Measurements from ENCODE around the gene TIMP3.

TIMP3 gene

DNA sequence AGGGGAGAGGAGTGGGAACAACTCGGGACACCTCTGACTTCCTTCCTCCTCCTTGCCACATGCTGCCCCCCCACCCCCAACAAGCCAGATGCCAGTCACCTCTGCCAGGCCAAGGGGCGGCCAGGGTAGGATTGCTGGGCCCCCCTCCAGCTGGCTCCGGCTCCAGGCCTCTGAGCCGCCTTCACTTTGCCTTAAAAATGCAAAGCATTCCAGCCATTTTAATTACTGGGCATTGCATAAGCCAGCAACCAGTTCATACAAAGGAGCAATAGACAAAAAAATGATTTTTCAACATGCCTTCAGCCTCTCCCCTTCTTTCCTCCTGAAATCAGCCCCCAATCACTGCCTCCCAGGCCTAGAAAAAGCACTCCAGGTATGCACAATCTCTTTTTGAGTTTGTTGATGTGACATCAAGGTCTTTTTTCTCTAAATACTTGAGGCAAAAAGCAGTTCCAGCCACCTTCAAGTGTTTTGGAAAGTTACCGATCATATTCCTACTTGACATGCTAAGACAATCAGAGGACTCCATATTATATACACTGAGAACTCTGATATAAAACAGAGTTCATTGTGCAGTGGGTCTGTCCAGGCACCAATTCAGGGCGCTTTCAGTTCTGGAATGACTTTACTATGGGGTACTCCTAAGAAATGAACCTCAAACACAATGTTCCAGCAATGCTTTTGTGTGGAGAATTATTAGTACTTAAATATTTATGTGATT, 12.4 kb upstream of the TIMP3 start:
- DNase-seq, result no peak

DNA sequence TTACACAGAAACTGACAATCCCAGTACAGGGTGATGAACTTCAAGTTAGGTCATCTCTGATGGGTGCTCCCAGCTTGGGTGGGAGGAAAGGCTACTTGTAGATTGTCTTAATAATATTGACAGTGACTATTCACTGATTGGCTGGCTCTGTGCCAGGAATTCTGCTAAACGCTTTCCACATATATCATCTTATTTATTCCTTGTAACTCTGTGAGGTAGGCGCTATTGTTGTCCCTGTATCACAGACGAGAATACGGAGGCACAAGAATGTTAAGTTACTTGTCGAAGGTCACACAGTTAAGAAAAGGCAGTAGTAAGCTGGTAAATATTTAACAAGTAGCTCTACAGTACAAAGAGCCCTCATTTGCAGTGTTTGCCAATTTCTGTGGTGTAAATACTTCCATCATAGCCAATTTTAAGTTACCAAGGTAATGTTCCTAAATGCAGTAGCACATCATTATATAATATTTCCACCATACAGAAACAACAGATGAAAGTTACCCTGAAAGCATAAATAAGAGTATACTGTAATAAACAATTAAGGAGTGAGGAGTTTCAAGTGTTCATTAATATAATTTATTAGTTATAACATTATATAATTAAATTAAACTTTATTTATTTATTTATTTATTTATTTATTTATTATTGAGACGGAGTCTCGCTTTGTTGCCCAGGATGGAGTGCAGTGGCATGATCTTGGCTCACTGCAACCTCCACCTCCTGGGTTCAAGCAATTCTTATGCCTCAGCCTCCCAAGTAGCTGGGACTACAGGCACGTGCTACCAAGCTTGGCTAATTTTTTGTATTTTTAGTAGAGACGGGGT, 11.5 kb upstream of the TIMP3 start:
- DNase-seq, result no peak

DNA sequence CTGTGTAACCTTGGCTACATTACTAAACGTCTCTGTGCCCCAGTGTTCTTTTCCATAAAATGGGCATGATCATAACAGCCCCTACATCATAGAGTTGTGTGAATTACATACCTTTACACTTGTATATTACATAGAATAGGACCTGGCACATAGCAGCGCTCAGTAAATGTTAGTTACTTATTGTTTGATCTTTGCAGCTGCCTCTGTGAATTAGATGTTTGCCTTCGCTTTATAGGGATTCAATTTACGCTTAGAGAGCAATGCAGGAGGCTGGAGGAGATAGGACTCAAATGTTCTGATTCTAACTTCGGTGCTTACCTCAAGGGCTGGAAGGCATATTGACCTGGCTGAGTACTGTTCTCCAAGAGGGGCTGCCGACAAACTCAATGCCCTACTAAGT, 10.4 kb upstream of the TIMP3 start:
- no peak for DNase-seq

DNA sequence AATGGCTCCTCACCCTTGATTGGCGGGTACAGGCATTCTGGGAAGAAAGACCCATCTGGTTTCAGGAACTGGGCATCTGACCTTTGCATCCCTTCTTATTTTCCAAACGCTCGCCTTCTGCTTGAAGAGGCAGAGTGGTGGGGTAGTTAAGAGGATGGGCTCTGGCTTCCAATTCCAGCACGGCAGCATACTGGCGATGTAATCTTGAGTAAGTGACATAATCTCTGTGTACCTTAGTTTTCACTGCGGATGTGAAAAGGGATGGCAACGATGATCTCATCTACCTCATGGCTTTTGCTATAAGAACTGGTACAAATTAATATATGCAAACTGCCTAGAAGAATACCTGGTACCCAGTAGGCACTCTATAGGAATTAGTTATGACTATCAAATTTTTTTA, 10.0 kb upstream of the TIMP3 start:
- DNase-seq, result no peak

DNA sequence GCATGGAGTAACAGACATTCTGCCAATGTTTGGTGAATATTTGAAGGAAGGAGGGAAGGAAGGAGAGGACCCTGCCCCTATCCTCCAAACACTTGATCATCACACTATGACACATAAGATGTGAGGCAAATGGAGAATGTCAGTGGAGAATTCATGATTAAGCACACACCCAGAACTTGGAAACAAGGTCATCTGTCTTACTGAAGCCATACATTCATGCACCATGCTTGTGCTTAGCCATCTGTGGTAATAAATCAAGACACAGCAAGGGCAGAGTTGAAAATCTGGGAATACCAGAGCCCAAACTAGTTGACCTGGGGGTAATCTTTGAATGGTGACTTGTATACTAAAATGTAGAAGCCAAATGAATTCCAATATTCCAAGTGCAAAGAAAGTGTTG, 7.9 kb upstream of the TIMP3 start:
- no peak for DNase-seq

DNA sequence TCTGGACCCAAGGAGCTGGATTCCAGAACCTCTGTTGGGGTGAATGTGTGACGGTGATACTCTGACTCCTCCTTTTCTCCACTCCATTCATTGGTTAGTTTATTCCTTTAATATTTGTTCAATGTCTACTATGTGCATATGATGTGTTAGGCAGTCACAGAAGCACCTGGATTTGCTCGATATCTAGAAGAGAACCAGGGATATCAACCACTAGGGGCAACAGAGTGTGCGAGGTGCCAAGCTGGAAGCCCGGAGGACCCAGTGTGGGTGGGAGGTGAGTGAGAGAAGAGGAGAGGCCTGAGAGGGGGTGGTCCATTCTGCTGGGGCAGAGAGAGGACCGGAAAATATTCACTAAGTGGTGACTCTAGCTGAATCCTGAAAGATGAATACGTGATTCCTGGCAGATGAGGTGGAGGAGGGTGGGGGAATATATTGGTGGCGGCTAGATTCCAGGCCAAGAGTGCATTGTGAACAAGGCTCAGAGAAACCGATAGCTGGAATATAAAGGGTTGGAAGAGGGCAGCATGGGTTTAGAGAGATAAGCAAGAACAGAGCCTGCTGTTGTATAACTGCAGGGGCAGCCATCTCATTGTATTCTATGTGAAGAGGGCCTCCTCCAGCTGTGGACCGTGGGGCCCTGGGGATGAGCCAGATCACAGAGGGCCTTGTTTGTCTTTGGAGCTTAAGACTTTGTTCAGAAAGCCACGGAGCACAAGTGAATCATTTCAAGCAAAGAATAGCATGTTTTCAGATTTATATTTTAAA, 6.9 kb upstream of the TIMP3 start:
- no peak for DNase-seq

DNA sequence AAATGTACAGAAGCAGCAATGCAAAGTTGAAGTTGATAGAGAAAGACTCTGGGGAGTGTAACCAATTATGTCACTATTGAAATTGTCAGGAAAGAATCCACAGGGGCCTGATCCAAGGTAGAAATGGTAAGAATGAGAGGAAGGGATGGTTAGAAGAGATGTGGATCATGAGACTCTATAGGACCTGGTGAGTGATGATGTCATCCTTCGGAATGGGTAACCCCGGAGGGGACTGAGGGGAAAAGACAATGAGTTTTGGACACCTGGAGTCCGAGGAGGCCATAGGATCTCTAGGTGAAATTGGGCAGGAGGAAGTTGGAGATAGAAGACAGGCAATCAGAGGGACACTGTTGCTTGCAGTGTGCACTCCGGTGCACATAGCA, 6.3 kb upstream of the TIMP3 start:
- no peak for DNase-seq

DNA sequence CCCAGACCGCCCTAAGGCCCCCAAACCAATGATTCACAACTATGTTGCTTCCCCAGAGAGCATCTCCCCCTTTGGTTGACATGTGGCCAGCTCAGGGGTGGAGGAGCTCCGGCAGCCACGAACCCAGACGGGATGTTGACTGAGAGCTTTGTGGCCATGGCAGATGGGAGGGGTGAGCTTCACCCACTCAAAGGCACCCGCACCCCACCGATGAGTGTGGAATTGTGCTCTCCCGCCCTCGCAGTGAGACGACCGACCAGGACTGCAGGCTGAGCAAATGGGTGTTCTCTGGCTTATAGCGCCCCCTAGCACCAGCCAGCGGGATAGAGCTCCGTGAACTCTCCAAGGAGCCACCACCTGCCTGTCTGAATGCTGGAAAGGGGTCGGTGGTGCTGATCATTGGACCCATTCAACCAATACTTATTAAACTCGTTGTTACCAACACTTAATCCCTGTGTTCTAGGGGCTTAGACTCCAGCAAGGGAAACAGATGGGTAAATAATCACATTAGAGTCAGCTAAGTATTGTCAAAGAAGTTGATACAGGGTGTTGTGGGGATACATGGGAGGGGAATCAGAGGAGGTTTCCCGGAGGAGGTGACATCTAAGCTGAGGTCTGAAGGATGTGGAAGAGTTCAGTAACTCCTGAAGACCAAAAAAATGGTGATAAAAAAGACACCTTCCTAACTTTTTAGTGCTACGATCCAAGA, 4.5 kb upstream of the TIMP3 start:
- DNase-seq, result peak; percentile 58

DNA sequence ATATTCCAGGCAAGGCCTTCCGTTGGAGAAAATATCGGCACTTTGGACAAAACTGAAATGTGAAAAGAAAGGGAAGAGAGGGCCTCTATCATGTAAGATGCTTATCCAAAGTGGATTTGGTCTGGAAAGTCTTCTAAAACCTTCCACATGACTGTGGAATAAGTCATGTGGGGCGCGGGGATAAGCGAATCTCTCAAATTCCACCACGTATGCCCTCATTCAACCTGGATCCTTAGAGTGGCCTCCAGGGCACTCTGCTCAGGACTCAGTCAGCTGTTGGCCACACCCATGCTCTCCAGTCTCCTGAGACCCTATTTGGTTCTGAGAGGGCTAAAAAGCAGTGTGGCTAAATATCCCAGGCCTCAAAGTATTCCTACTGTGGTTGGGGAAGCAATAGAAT, 2.0 kb upstream of the TIMP3 start:
- DNase-seq, result no peak

DNA sequence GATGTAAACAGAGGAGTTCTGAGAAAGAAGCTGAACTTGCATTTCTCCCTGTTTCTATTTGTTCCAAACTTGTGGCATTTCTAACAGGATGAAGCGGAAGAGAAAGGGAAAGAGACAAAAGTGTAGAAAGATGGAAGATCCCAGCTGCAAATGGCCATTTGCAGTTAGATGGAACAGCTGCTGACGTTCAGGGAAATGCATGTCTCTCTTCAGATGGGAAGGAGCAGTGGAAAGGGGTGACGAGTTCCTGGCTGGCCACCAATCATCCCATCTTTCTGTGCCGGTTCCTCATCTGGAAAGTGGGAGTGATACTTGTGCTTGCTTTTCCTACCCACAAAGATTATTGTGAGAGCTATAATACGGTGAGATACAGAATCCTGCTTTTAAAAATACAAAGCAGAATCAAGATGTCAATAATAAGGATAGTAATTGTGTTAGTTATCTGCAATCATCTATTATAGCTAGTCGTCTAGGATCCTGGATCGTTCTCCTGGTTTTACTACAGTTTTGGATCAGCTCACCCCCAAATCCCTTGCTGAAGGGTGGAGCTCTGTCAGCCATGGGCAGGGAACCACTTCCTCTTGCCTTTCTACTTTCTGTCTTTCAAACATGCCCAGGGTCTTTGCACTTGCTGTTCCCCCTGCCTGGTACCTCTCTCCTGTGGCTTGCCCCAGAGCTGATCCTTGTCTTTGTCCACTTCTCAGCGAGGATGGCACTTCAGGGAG, 1.2 kb upstream of the TIMP3 start:
- DNase-seq, result no peak

DNA sequence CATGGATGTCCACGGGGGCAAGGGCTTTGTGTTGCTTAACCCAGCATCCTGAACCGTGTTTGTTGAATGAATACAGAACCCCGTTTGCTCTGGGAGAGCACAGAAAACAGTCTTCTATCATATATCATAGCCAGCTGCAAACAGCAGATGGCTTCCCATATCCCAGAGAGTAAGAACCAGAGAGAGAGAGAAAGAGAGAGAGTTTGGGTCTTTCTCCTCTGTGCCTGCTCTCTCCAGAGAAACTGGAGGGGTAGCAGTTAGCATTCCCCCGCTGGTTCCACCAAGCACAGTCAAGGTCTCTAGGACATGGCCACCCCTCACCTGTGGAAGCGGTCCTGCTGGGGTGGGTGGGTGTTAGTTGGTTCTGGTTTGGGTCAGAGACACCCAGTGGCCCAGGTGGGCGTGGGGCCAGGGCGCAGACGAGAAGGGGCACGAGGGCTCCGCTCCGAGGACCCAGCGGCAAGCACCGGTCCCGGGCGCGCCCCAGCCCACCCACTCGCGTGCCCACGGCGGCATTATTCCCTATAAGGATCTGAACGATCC, 440 bp upstream of the TIMP3 start:
- no peak for DNase-seq

DNA sequence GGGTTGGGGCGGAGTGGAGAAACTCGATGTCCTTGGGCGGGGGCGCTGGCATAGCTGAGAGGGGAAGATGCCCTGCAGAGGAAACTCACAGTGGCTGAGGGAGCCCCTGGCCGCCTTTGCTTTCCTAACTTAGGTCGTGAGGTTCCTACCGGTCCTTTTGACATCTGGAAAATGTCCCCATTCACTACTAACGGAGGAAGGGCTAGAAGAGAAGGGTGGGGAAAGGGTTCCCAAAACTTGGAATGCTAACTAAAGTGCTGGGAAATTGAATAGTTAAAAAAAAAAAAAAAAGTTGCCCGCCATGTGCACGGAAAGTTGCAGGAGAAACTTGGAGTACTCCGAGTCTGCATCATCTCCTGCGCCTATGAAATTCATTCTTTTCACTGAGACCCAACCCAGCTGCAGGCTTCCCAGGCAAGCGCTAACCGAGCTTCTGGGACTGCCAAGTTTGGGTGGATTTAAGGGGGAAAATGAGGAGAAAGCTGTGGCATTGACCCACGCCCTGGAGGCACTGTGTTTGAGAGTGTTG, 796 bp downstream of the TIMP3 start:
- DNase-seq, result no peak

DNA sequence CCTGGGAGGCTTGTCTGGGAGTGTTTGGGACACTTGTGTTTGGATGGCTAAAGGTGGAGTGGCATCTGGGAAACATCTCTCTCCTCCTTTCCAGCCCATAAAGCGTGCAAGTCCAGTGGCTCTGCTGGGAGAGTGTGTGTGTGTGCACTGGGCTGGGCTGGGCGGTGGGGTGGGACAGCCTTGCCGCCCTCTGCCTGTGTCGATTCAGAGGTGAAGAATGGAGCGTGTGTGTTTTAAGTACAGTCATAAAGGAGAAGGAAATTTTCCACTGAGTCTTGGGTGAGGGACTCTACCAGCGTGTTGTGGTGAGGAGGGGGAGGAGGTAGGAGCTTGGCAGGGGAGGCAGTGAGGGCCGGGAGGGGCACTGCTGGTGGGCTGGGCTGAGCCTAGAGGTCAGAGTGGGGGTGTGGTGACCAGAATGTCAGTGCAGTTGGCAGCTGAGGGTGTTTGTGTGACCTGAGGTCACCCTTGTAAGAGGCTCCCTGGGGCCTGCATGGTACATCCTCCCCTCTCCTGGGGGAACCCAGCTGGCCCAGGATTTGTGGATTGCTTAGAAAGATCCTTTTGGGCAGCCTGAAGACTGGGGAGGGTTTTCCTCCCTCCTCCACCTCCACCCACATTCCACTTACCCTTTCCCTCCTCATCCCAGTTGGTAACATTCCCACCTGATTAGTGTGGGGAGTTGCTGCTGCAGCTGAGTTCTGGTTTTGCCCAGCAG, 1.7 kb downstream of the TIMP3 start:
- no peak for DNase-seq

DNA sequence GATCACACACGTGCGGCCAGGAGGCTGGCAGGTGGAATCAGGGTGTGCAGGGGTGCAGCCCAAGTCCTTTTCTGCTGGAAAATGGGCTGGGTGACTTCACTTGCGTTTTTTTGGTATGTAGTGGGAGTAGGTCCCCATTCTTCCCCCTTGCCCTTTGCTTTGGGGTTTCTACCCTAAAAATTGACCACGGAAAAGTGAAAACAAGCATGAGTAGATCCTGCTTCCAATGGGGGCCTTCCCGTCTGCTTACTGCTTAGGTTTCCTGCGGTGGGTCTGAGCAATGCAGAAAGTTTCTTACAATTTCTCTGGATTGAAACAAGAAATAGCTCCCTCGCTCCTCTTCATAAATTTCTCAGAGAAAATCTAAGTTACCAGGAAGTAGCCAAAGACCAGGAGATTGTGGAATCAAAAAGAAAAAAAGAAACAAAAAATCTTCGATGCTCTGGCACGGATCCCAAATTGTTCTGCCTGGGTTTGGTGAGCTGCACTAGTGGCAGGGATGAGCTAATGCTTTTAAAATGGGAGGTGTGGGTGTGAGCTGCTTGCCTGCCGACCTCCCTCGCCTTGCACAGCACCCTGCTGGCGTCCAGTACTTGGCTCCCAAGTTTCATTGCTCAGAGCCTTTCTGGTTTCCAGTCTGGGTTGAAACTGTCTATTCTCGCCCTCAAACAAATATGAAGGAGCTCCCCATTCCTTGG, 2.4 kb downstream of the TIMP3 start:
- DNase-seq, result no peak

DNA sequence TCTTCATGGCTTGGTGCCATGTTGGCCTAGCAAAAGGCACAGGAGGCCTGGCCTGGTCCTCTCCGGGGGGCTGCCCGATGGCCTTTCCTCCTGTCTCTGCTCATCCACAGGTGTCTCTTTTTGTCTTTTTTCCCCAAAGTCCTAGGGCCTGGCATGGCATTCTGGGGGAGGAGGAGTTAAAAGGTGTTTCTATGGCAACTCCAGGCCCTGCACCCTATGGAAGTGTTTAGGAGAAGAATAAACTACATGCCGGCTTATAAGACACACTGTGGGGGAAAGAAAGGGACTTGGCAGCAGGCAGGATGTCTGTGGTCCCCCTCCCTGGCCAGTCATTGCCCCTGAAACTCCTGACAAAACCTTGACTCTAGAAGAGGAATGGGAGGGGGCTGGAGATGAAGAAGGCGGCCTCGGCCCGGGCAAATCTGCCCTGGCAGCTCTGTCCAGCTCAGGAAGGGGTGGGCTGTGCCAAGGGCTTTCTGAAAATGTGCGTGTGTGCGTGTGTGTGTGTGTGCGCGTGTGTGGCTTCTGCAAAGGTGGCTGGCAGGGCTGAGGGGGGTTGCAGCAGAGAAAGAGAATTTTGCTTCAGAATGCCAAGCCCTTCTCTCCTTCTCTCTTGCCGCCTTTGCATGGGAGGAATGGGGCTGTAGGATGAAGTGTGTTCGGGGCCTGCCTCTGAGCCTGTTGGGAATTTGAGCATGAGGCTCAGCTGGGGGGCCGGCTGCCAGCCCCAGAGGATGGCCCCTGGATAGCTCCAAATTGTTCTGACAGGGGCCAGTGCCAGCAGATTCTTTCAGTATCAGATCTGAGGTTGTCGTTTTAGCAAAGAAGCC, 3.2 kb downstream of the TIMP3 start:
- DNase-seq, result no peak

DNA sequence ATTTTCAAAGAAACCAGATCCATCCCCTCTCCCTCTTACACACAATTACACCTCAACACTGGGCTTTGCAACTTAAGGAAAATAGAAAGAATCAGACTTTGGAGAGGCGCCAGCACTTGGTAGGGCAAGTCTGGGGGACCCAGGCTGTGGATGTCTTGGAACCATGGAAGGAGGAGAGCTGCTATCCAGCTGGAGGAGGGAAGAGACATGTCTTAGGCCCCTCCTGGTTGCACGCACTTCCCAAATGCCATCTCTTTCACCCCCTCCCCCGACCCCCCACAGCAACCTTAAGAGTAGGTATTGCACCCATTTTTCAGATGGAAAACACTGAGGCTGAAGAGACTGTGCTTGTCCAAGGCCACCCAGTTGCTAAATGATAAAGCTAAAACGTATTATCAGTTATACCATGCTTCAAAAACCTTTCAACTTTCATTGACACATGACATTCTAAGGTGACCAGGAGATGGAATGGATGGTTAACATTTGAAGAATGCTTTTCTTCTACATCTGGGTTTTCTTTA, 3.9 kb downstream of the TIMP3 start:
- DNase-seq, result no peak

DNA sequence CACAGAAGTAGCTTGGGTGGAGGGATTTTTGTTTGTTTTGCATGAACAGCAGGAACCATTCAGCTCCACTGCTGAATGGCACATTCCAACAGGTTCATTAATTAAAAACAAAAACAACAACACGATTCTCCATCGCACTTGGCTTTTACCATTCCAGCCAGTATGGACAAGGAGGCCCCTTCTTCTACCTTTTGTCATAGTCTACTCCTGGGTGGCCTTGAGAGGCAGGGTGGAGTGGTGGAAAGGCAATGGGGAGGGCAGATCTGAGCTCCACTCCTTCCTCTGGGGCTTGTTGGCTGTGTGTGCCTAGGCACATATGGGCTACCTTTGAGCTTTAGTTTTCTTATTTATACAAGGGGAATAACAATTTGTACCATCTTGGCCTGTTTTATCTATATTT, 4.8 kb downstream of the TIMP3 start:
- DNase-seq, result no peak

DNA sequence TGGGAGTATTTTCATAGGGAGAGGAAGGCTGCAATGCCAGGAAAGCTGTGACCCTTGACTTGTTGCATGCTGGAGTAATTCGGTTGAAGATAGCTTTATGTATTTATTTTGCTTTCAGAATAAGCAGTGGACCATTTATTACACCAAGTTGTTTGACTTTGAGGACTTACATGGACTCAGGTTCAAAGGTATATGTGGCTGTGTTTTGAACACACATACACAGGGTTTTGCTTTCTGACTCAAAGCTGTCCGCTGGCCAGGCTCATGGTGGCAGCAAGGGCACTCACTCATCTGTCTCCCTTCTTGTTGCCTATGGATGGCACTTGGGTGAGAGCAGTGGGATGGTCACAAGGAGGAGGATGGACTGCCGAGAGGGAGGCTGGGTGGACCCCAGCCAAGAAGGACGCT, 6.5 kb downstream of the TIMP3 start:
- no peak for DNase-seq

DNA sequence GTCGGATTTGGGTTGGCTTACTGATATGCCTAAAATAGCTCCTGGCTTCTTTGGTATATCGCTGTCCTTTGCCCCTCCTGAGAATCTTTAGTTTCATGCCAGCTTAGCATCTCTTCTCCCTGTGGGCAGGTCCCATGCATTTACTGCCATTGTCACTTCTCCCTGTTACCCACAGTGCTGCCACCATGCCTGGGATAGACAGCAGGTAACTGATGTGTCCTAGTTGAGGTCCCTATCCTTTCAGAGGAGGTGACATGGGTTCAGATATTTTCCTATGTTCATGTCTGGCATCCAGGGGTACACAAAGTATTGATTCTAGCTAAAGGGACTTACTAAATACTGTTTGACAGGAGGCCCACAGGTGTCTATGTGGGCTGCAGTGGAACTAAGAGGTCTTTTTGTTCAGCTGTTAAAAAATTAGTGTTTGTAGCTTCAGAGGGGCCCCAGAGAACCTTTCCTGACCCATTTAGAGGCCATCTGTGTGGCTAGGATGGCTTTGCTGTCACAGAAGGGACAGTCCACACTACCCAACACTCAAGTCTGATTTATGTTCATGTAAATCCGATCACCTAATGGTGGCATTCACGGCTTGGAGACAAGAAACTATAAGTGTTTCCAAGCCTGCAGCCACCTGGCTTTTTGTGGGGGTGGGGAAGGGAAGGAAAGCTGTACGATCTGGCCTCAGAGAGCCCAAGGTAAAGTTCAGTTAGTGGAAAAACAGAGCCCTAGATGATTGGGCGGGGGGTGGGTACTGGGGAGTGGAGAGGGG, 8.5 kb downstream of the TIMP3 start:
- no peak for DNase-seq
